Breast epithelium (tissue), 4 donors: ENCODE measurements around the gene TGM5. TPM values are rescaled to one million over a fixed set of nuclear protein-coding genes. Genes with fewer than 3 reads are reported as not detected.

ENCODE experiments used
- DNase-seq, 2 donors: peaks; one replicate each; pipeline ENCODE4 v3.0.0-alpha.2; 2019; ENCODE audit warnings: low spot score in 2 of 2
- H3K27ac ChIP-seq, 2 donors: fragments of 200-600 bp; sonication (generic) in 1 of 2; one replicate each; pipeline ENCODE4 v1.5.1; 2016 to 2019; ENCODE audit warnings: mild to moderate bottlenecking in 1 of 2
- H3K27me3 ChIP-seq, 2 donors: fragments of 200-600 bp; sonication (generic) in 1 of 2; one replicate each; pipeline versions ENCODE4 v1.5.1 to v1.6.0; 2017 to 2019; ENCODE audit warnings: control low read depth in 1 of 2, mild to moderate bottlenecking in 1 of 2
- H3K36me3 ChIP-seq: fragments of 200-600 bp; one replicate; pipeline ENCODE4 v1.5.1; 2019
- H3K4me1 ChIP-seq, 2 donors: fragments of 200-600 bp; sonication (generic); one replicate each; pipeline ENCODE4 v1.5.1; 2016 to 2019; ENCODE audit warnings: control low read depth in 1 of 2
- H3K4me3 ChIP-seq, 3 donors: fragments of 200-600 bp; sonication (generic); 1 replicate in 2 of 3; 2 replicates in 1 of 3; pipeline ENCODE4 v1.5.1; 2016 to 2019; ENCODE audit warnings: mild to moderate bottlenecking in 3 of 3, moderate library complexity in 2 of 3
- H3K9me3 ChIP-seq, 2 donors: fragments of 200-600 bp; sonication (generic) in 1 of 2; one replicate each; pipeline ENCODE4 v1.5.1; 2016 to 2019; ENCODE audit warnings: control low read depth in 1 of 2
- POLR2A ChIP-seq: fragments of 450-650 bp; IDR thresholded peaks from one replicate; pipeline ENCODE4 v1.6.1; 2016; ENCODE audit warnings: antibody characterized with exemption, mild to moderate bottlenecking, moderate library complexity
- POLR2AphosphoS5 ChIP-seq, 3 donors: sonication (generic); formaldehyde crosslinking; IDR thresholded peaks; one replicate each; pipeline ENCODE4 v1.6.1; 2017; ENCODE audit warnings: antibody characterized with exemption in 3 of 3
- intact Hi-C: fragments of 100-400 bp; cut with DNase I; formaldehyde crosslinking; loops from one replicate; pipeline ENCODE4 v1.15.1; 2023; ENCODE audit warnings: low total_unique reads
- total RNA-seq, 3 donors: library from RNA; depleted of rRNA; stranded (reverse); fragments of >200 nt; gene quantifications; one replicate each; pipeline ENCODE4 v1.1.0, GENCODE V29; 2016
- TF ChIP-seq, protein P1 (sequence below), 3 donors: fragments of 450-650 bp; IDR thresholded peaks; one replicate each; pipeline ENCODE4 v1.5.1; 2016 to 2017; ENCODE audit warnings: antibody characterized with exemption in 3 of 3, mild to moderate bottlenecking in 3 of 3, moderate library complexity in 3 of 3

TGM5 gene
- total RNA-seq, 3 donors from 2014 or later: 1.6 to 3.1 (median 2.7) TPM

- TF ChIP-seq POLR2A: no peak
- TF ChIP-seq POLR2AphosphoS5 (IDR thresholded peaks at IDR 0.05): no peak
- TF ChIP-seq, protein P1, sequence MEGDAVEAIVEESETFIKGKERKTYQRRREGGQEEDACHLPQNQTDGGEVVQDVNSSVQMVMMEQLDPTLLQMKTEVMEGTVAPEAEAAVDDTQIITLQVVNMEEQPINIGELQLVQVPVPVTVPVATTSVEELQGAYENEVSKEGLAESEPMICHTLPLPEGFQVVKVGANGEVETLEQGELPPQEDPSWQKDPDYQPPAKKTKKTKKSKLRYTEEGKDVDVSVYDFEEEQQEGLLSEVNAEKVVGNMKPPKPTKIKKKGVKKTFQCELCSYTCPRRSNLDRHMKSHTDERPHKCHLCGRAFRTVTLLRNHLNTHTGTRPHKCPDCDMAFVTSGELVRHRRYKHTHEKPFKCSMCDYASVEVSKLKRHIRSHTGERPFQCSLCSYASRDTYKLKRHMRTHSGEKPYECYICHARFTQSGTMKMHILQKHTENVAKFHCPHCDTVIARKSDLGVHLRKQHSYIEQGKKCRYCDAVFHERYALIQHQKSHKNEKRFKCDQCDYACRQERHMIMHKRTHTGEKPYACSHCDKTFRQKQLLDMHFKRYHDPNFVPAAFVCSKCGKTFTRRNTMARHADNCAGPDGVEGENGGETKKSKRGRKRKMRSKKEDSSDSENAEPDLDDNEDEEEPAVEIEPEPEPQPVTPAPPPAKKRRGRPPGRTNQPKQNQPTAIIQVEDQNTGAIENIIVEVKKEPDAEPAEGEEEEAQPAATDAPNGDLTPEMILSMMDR (IDR thresholded peaks at IDR 0.05): no peak
These were observed 14.3 kb upstream of the TGM5 start for GRCh38 chr15:43280996-43281395.

DNA sequence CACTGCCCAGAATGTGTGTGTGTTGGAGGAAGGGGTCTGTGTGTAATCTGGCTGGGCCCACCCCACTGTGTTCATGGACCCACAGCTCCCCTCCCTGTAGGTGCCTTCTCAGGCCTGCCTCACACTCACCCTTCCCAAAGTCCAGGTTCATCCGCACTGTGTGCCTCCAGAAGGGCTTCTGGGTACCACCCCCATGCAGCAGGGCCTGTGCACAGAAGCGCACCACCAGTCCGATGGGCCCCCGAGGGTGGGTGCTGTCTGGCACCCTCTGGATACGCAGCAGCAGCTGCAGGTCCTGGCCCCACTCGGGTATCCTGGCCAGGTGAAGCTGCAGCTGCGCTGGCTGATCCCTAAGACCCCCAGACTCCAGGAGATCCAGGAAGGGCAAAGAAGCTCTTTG lies 12.8 kb upstream of the TGM5 start:
- intact Hi-C loops: loop anchor here (5.0 kb wide), 1 partner anchor 47 kb away; no protein-coding TSS in a partner anchor
- H3K9me3 ChIP-seq: no peaks in the 10 kb centered on the region
- H3K4me1 ChIP-seq: no peaks in the 10 kb centered on the region
- TF ChIP-seq POLR2AphosphoS5 (IDR thresholded peaks at IDR 0.05): no peak
- TF ChIP-seq, protein P1 (IDR thresholded peaks at IDR 0.05): no peak
- TF ChIP-seq POLR2A: no peak
- H3K27ac ChIP-seq: no peak overlapping the region
- H3K27me3 ChIP-seq: no peaks in the 10 kb centered on the region
- no peaks in the 10 kb centered on the region for H3K36me3 ChIP-seq
- no peak overlapping the region for H3K4me3 ChIP-seq
- peak in 1 of 2 donors; percentile 24 for DNase-seq

More at GRCh38 chr15:43280996-43281395, 14.3 kb upstream of the TGM5 start:
- H3K4me1 ChIP-seq: no peaks in the 10 kb centered on the region
- H3K36me3 ChIP-seq: no peaks in the 10 kb centered on the region
- H3K27ac ChIP-seq: no peak overlapping the region
- no peak for DNase-seq
- no peaks in the 10 kb centered on the region for H3K27me3 ChIP-seq
- H3K9me3 ChIP-seq: no peaks in the 10 kb centered on the region
- no peak overlapping the region for H3K4me3 ChIP-seq
- intact Hi-C loops: no loop called here

- no peaks in the 10 kb centered on the region for H3K9me3 ChIP-seq
- peak in 1 of 2 donors; percentile 25 for DNase-seq
- no peak overlapping the region for H3K27ac ChIP-seq
- intact Hi-C loops: loop anchor here (5.0 kb wide), 1 partner anchor 47 kb away; no protein-coding TSS in a partner anchor
- H3K36me3 ChIP-seq: no peaks in the 10 kb centered on the region
- H3K27me3 ChIP-seq: no peaks in the 10 kb centered on the region
- TF ChIP-seq POLR2AphosphoS5 (IDR thresholded peaks at IDR 0.05) (no peak), POLR2A (no peak)
- TF ChIP-seq, protein P1 (IDR thresholded peaks at IDR 0.05): no peak
- H3K4me3 ChIP-seq: no peak overlapping the region
- no peaks in the 10 kb centered on the region for H3K4me1 ChIP-seq
These were observed 12.1 kb upstream of the TGM5 start for GRCh38 chr15:43278869-43279268.

DNA sequence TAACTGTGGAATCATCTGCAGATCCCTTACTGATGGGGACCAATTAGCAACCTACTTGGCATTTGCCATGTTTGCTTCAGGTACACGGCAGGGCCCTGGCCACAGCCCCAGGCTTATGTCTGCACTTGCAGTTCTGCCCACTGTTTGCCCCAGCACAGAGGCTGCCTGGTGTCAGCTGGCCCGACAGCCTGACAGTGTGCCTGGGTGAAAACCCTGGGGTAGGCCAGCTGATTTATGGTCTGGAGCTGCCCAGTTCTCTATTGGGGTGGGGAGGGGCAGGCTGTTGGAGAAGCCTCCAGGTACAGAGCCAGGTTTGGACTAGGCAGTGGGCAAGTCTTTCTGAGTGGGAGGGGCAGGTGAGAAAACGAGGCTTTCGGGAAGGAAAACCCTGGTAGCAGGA lies 11.2 kb upstream of the TGM5 start:
- Histone ChIP-seq H3K27me3 (no peaks in the 10 kb centered on the region), H3K4me3 (no peak overlapping the region)

DNA sequence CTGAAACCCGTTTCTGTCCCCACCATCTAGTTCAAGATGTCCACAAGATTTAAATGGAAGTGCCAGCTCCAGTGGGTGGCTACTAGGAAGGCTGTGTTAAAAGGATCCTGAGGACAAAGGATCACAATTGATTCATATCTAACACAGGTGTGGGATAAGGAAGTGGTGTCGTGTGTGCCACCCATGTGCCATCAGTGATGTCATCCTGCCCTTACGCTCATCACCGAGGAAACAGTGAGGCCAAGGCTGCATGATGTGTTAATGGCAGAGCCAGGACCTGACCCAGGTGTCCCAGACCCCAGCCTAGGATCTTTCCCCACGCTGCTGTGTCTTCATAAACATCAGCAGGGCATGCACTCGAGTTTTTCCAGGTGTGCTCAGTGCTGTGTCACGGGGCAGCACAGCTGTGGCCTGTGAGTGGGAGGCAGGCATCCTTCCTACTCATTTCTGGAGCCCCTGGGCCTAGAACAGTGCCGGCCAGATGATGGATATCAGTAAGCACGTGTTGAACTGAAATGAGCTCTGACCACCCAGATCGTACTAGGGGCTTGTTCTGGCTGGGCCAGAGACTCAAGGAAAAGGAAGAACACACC lies 10.6 kb upstream of the TGM5 start:
- peak; percentile 44 to 46 for DNase-seq
- Histone ChIP-seq H3K4me3 (no peak overlapping the region), H3K4me1 (no peaks in the 10 kb centered on the region), H3K27ac (peak overlapping the region; percentile 85 to 87), H3K27me3 (no peaks in the 10 kb centered on the region), H3K9me3 (no peaks in the 10 kb centered on the region), H3K36me3 (no peaks in the 10 kb centered on the region)
- intact Hi-C loops: loop anchor here (5.0 kb wide), 1 partner anchor 45 kb away; no protein-coding TSS in a partner anchor
- TF ChIP-seq POLR2AphosphoS5 (IDR thresholded peaks at IDR 0.05) (no peak), POLR2A (no peak)
- TF ChIP-seq, protein P1 (IDR thresholded peaks at IDR 0.05): no peak

More for the DNA sequence above, 11.2 kb upstream of the TGM5 start:
- Histone ChIP-seq H3K4me1 (no peaks in the 10 kb centered on the region), H3K9me3 (no peaks in the 10 kb centered on the region), H3K36me3 (no peaks in the 10 kb centered on the region), H3K27ac (peak overlapping the region; percentile 85 to 87)
- peak; percentile 51 to 63 for DNase-seq
- intact Hi-C loops: loop anchor here (5.0 kb wide), 1 partner anchor 46 kb away; no protein-coding TSS in a partner anchor
- no peak for TF ChIP-seq POLR2A
- no peak for TF ChIP-seq POLR2AphosphoS5 (IDR thresholded peaks at IDR 0.05)
- TF ChIP-seq, protein P1 (IDR thresholded peaks at IDR 0.05): no peak
